GM10266 (cell line): ENCODE data around the gene GJA10.
"Not testable (repeated sequence)": the region's sequence is repeated elsewhere in the genome, so short reads cannot be mapped to it uniquely, and the experiment has no call there.

Experiments
- DNase-seq: peaks from one replicate; pipeline ENCODE4 v3.0.0; 2012; ENCODE audit errors: extremely low spot score
- TF ChIP-seq, protein P1 (sequence below): IDR thresholded peaks from 2 replicates; pipeline ENCODE4 v1.5.1; 2012; ENCODE audit warnings: mild to moderate bottlenecking, low read depth; ENCODE audit not compliant: control insufficient read depth, insufficient read depth; ENCODE audit errors: missing control alignments

Gene GJA10

DNA sequence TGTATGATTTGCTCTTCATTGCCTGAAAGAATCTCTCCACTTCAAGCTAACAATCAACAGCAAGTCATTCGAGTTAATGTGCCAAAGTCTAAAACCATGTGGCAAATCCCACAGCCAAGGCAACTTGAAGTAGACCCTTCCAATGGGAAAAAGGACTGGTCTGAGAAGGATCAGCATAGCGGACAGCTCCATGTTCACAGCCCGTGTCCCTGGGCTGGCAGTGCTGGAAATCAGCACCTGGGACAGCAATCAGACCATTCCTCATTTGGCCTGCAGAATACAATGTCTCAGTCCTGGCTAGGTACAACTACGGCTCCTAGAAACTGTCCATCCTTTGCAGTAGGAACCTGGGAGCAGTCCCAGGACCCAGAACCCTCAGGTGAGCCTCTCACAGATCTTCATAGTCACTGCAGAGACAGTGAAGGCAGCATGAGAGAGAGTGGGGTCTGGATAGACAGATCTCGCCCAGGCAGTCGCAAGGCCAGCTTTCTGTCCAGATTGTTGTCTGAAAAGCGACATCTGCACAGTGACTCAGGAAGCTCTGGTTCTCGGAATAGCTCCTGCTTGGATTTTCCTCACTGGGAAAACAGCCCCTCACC is 1.1 kb downstream of the GJA10 start:
- DNase-seq: no peak
- TF ChIP-seq, protein P1, sequence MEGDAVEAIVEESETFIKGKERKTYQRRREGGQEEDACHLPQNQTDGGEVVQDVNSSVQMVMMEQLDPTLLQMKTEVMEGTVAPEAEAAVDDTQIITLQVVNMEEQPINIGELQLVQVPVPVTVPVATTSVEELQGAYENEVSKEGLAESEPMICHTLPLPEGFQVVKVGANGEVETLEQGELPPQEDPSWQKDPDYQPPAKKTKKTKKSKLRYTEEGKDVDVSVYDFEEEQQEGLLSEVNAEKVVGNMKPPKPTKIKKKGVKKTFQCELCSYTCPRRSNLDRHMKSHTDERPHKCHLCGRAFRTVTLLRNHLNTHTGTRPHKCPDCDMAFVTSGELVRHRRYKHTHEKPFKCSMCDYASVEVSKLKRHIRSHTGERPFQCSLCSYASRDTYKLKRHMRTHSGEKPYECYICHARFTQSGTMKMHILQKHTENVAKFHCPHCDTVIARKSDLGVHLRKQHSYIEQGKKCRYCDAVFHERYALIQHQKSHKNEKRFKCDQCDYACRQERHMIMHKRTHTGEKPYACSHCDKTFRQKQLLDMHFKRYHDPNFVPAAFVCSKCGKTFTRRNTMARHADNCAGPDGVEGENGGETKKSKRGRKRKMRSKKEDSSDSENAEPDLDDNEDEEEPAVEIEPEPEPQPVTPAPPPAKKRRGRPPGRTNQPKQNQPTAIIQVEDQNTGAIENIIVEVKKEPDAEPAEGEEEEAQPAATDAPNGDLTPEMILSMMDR: no peak

DNA sequence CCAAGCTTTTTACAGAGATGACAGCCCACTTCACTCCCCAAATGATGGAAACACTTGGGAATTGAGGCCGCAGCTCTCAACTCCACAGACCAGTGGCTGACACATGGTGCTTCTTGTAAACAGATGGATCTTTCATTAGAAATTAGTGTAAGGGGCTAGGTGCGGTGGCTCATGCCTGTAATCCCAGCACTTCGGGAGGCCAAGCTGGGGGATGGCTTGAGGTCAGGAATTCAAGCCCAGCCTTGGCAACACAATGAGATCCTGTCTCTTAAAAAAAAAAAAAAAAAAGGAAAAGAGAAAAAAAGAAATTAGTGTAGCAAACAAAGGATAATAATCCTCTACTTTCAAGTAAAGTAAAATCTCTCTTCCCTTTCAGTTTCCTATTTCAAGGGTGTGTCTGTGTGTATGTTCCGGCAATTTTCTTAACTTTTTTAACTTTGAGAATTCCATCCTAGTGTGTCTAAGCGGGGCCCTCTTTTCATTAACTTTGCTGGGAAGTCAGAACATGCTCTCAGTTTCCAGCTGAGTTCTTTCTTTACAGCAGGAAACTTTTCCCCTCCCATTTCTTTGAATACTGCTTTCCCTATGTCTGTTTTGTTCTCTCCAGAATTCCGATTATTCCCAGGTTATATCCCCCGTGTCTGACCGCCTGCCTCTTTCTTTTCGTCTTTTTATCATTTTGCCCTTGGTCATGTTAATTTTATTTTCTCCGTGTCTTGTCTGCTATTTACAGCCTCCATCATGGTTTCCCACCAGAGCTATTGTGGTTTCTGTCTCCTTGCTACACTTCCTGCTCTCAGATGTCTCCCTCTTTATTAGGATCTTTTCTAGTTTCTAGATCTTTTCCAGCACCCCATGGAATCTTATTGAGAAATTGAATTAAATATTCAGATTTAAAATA is 16.0 kb downstream of the GJA10 start:
- not testable (repeated sequence) for DNase-seq

DNA sequence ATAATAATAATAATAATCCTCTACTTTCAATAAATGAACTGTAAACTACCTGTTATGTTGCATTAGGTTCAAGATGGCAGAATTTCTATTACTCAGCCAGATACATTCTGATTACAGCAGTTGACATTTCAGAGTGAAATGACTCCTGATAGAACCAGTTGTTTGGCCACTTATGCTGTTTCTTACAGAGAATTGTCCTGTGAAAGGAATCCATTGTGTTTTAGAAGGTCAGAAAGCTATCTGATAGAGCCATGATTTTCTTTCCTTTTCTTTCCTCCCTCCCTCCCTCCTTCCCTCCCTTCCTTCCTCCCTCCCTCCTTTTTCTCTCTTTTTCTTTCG is 16.6 kb downstream of the GJA10 start:
- TF ChIP-seq, protein P1: no peak
- no peak for DNase-seq

DNA sequence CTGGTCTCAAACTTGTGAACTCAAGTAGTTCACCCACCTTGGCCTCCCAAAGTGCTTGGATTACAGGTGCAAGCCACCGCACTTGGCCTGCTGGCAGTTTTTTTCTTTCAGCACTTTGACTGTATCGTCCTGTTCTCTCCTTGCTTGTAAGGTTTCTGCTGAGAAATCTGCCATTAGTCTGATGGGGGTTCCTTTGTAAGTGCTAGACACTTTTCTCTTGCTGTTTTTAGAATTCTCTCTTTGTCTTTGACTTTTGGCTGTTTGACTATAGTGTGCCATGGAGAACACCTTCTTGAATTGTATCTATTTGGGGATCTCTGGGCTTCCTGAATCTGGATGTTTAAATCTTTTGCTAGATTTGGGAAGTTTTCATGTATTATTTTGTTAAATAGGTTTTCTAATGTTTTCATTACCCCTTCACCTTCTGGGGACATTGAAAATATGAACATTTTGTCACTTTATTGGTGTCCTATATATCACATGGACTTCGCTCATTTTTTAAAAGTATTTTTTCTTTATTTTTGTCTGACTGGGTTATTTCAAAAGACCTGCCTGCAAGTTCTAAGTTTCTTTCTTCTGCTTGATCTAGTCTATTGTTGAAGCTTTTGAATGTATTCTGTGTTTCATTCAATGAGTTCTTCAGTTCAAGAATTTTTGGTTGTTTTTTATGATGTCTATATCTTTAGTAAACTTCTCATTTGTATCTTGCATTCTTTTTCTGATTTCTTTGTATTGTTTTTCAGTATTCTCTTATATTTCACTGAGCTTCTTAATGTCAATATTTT is 22.1 kb downstream of the GJA10 start:
- DNase-seq: no peak
- TF ChIP-seq, protein P1: no peak

DNA sequence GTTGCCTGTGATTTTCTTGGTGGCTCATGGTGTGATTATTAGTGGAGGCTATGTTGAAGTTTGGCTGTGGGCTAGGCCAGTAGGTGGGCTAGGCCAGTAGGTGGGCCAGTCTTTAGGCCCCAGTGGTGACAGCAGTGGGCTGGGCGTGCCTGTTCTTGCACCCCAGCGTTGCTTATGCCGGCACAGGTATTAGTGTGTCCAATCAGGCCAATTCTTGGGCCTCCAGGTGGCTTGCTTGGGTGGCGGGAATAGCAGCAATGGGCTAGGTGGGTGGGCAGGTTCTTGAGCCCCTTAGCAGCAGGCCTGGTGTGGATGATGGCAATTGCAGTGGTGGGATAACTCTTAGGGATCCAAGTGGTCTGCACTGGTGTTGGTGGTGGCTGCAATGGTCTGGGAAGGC is 22.9 kb downstream of the GJA10 start:
- TF ChIP-seq, protein P1: no peak
- DNase-seq: no peak

DNA sequence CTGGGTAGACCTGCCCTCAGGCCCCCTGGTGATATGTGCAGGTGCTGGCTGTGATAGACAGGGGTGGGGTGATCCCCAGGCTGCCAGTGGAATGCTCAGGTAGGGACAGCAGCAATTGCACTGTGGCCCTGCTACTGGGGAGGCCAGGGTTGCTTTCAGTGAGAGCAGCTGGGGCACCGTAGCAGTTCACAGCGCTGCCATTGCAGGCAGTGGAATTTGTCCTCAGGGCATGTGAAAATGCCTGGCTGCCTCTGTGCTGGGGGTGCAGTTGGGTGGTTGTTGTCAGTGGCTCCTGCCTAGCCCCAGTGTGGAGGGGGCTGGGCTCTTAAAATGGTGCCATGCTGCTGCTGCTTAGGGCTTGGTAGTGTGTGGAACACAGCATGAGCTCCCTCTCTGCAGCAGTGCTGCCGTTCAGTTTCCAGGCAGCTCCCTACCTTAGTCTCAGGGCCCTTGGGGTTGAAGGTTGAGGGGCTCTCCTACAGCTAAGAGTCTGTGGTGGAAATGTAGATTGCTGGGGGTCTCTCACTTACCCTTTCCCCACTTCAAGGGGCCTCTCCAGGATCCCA is 23.6 kb downstream of the GJA10 start:
- TF ChIP-seq, protein P1: no peak

DNA sequence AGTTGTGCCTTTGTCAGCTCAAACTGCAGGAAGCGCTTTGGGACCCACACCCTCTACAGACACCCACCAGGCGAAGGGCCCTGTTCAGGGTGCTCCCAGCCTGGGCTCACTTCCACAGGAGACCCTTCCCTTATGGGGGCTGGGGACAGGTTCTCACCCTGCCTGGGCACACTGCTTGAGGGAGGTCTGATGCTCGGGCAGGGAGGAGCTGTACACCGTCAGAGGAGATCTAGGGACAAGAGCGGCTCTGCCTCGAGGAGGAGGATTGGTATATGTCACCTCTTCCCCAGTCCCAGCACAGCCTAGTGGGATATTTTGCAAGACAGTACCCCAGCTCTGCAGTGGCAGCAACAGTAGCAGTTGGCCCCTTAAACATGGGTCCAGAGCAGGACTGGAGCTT is 26.9 kb downstream of the GJA10 start:
- DNase-seq: no peak
- TF ChIP-seq, protein P1: no peak

More for the DNA sequence above, 23.6 kb downstream of the GJA10 start:
- DNase-seq: no peak
